ENCODE measurements around the gene ADH1B. TPM values are rescaled to one million over a fixed set of nuclear protein-coding genes. Genes with fewer than 3 reads are reported as not detected.

ADH1B gene
- polyA plus RNA-seq, 3 donors = not detected

- H3K4me3 Mint-ChIP-seq = no peak overlapping the region
- no peak for DNase-seq
- no peak overlapping the region for H3K27ac Mint-ChIP-seq
- H3K4me1 ChIP-seq (ENCODE audit: control insufficient read depth in 1 of 2, insufficient read depth in 2 of 2, low read length in 2 of 2) = no peaks in the 10 kb centered on the region
- H3K36me3 ChIP-seq (replicated peaks in 1 of 2; ENCODE audit: control insufficient read depth in 1 of 2, insufficient read depth in 2 of 2, low read length in 2 of 2) = no peaks in the 10 kb centered on the region
- no peaks in the 10 kb centered on the region for H3K79me2 ChIP-seq (ENCODE audit: insufficient read depth, low read length)
- peaks cover 0 to 19% (median 6%) of the 10 kb centered on the region in 7 donors for H3K9me3 Mint-ChIP-seq
- no peak overlapping the region for H3K4me3 ChIP-seq (replicated peaks in 1 of 3; ENCODE audit: low read depth in 2 of 3, low read length in 3 of 3)
- no peak overlapping the region for H2AFZ ChIP-seq (ENCODE audit: insufficient read depth, low read depth, low read length, poor library complexity, severe bottlenecking)
- H3K27me3 ChIP-seq (ENCODE audit: control insufficient read depth in 2 of 2, insufficient read depth in 2 of 2, low read length in 2 of 2) = no peaks in the 10 kb centered on the region
- no peaks in the 10 kb centered on the region for H3K4me1 Mint-ChIP-seq
- no peak overlapping the region for H3K9ac ChIP-seq (ENCODE audit: insufficient read depth, low read length, poor library complexity, severe bottlenecking)
- H3K36me3 Mint-ChIP-seq = no peaks in the 10 kb centered on the region
- intact Hi-C loops (cut with micrococcal nuclease) = no loop called here
- TF ChIP-seq CTCF (IDR thresholded peaks at IDR 0.05) = no peak
- H3K27me3 Mint-ChIP-seq (ENCODE audit: low read depth in 3 of 3) = peaks cover 0 to 2% (median 0%) of the 10 kb centered on the region in 3 donors
- no peak overlapping the region for H3K27ac ChIP-seq (ENCODE audit: low read depth in 1 of 2, low read length in 2 of 2)
- peaks cover 6 to 11% of the 10 kb centered on the region in 2 donors for H3K9me3 ChIP-seq (replicated peaks in 1 of 2; ENCODE audit: control insufficient read depth in 1 of 2, insufficient read depth in 1 of 2, low read length in 2 of 2)
- H3K4me2 ChIP-seq (replicated peaks; ENCODE audit: extremely low read depth, low read length, poor library complexity, severe bottlenecking) = no peak overlapping the region
- no peaks in the 10 kb centered on the region for H4K20me1 ChIP-seq (ENCODE audit: insufficient read depth, low read length)
- WGBS (ENCODE audit: insufficient coverage) = 60% methylated on average over 1 of the region's 3 CpGs
Measured at GRCh38 chr4:99324979-99325378, 3.8 kb upstream of the ADH1B start.

- no peak overlapping the region for H3K9ac ChIP-seq (ENCODE audit: insufficient read depth, low read length, poor library complexity, severe bottlenecking)
- H3K36me3 Mint-ChIP-seq = no peaks in the 10 kb centered on the region
Measured at GRCh38 chr4:99324361-99324760, 3.2 kb upstream of the ADH1B start.

More at GRCh38 chr4:99324361-99324760, 3.2 kb upstream of the ADH1B start:
- no peak overlapping the region for H3K4me3 ChIP-seq (replicated peaks in 1 of 3; ENCODE audit: low read depth in 2 of 3, low read length in 3 of 3)
- Mint-ChIP-seq H3K4me1 (no peaks in the 10 kb centered on the region), H3K27me3 (ENCODE audit: low read depth in 3 of 3) (peaks cover 0 to 2% (median 0%) of the 10 kb centered on the region in 3 donors), H3K27ac (no peak overlapping the region), H3K9me3 (peaks cover 0 to 19% (median 6%) of the 10 kb centered on the region in 7 donors), H3K4me3 (no peak overlapping the region)
- DNase-seq = no peak
- no peaks in the 10 kb centered on the region for H3K27me3 ChIP-seq (ENCODE audit: control insufficient read depth in 2 of 2, insufficient read depth in 2 of 2, low read length in 2 of 2)
- no peaks in the 10 kb centered on the region for H4K20me1 ChIP-seq (ENCODE audit: insufficient read depth, low read length)
- H3K79me2 ChIP-seq (ENCODE audit: insufficient read depth, low read length) = no peaks in the 10 kb centered on the region
- H3K27ac ChIP-seq (ENCODE audit: low read depth in 1 of 2, low read length in 2 of 2) = no peak overlapping the region
- no peaks in the 10 kb centered on the region for H3K36me3 ChIP-seq (replicated peaks in 1 of 2; ENCODE audit: control insufficient read depth in 1 of 2, insufficient read depth in 2 of 2, low read length in 2 of 2)
- H2AFZ ChIP-seq (ENCODE audit: insufficient read depth, low read depth, low read length, poor library complexity, severe bottlenecking) = no peak overlapping the region
- H3K4me1 ChIP-seq (ENCODE audit: control insufficient read depth in 1 of 2, insufficient read depth in 2 of 2, low read length in 2 of 2) = no peaks in the 10 kb centered on the region
- H3K9me3 ChIP-seq (replicated peaks in 1 of 2; ENCODE audit: control insufficient read depth in 1 of 2, insufficient read depth in 1 of 2, low read length in 2 of 2) = peaks cover 6 to 8% of the 10 kb centered on the region in 2 donors
- no peak for TF ChIP-seq CTCF (IDR thresholded peaks at IDR 0.05)
- H3K4me2 ChIP-seq (replicated peaks; ENCODE audit: extremely low read depth, low read length, poor library complexity, severe bottlenecking) = no peak overlapping the region
- WGBS (ENCODE audit: insufficient coverage) = no CpG with 5 or more reads among the region's 1 CpG
- intact Hi-C loops (cut with micrococcal nuclease) = no loop called here

All from CD14-positive monocyte (primary cell).